ENCODE results near the gene METTL16. TPM values are rescaled to one million over a fixed set of nuclear protein-coding genes. Genes with fewer than 3 reads are reported as not detected.
A peak's percentile ranks its signal among the peaks of the same experiment; 100 is the strongest.

Gene METTL16
- total and polyA plus RNA-seq, 2 experiments from 2014 or later, result 40.1 to 80.8 TPM

- TF ChIP-seq POLR2AphosphoS5 (IDR thresholded peaks at IDR 0.05; ENCODE audit: low read depth), result no peak
- TF ChIP-seq CTCF (conservative IDR thresholded peaks at IDR 0.05; ENCODE audit: low read depth in 2 of 2), result peak; percentile 38 to 47
- H3K9me3 Mint-ChIP-seq, result no peaks in the 10 kb centered on the region
- peaks cover 46% of the 10 kb centered on the region for H3K36me3 Mint-ChIP-seq (ENCODE audit: low read depth)
Measured at GRCh38 chr17:2421315-2422147, 90.2 kb downstream of the METTL16 start.

GRCh38 chr17:2420176-2420575 lies 91.5 kb downstream of the METTL16 start:
- Histone ChIP-seq H3K27me3 (ENCODE audit: insufficient read depth) (no peaks in the 10 kb centered on the region), H2AFZ (no peak overlapping the region), H3F3A (replicated peaks; ENCODE audit: low read depth) (peaks cover 20% of the 10 kb centered on the region), H3K4me2 (no peak overlapping the region), H3K9me2 (ENCODE audit: insufficient read depth) (no peaks in the 10 kb centered on the region), H3K36me3 (ENCODE audit: insufficient read depth) (peaks cover 18% of the 10 kb centered on the region), H3K79me2 (replicated peaks; ENCODE audit: insufficient read depth) (peaks cover under 1% of the 10 kb centered on the region; the same call in 1 of the 2 replicates), H4K20me1 (replicated peaks; ENCODE audit: insufficient read depth) (peaks cover 14% of the 10 kb centered on the region; the same call in 1 of the 2 replicates), H3K4me3 (no peak overlapping the region), H3K27ac (ENCODE audit: low read depth) (no peak overlapping the region), H3K4me1 (ENCODE audit: insufficient read depth) (no peaks in the 10 kb centered on the region)
- ATAC-seq, result no peak
- DNase-seq (ENCODE audit: low spot score), result no peak
- no peak overlapping the region for H3K4me3 Mint-ChIP-seq
- no peak overlapping the region for H3K27ac Mint-ChIP-seq
- peaks cover 6% of the 10 kb centered on the region for H3K27me3 Mint-ChIP-seq (ENCODE audit: insufficient read depth, low read depth, poor library complexity)
- H3K36me3 Mint-ChIP-seq (ENCODE audit: low read depth), result peaks cover 39% of the 10 kb centered on the region
- H3K9me3 Mint-ChIP-seq, result no peaks in the 10 kb centered on the region
- H3K4me1 Mint-ChIP-seq, result no peaks in the 10 kb centered on the region; the same call in 2 of the 3 replicates
- TF ChIP-seq, protein P1, sequence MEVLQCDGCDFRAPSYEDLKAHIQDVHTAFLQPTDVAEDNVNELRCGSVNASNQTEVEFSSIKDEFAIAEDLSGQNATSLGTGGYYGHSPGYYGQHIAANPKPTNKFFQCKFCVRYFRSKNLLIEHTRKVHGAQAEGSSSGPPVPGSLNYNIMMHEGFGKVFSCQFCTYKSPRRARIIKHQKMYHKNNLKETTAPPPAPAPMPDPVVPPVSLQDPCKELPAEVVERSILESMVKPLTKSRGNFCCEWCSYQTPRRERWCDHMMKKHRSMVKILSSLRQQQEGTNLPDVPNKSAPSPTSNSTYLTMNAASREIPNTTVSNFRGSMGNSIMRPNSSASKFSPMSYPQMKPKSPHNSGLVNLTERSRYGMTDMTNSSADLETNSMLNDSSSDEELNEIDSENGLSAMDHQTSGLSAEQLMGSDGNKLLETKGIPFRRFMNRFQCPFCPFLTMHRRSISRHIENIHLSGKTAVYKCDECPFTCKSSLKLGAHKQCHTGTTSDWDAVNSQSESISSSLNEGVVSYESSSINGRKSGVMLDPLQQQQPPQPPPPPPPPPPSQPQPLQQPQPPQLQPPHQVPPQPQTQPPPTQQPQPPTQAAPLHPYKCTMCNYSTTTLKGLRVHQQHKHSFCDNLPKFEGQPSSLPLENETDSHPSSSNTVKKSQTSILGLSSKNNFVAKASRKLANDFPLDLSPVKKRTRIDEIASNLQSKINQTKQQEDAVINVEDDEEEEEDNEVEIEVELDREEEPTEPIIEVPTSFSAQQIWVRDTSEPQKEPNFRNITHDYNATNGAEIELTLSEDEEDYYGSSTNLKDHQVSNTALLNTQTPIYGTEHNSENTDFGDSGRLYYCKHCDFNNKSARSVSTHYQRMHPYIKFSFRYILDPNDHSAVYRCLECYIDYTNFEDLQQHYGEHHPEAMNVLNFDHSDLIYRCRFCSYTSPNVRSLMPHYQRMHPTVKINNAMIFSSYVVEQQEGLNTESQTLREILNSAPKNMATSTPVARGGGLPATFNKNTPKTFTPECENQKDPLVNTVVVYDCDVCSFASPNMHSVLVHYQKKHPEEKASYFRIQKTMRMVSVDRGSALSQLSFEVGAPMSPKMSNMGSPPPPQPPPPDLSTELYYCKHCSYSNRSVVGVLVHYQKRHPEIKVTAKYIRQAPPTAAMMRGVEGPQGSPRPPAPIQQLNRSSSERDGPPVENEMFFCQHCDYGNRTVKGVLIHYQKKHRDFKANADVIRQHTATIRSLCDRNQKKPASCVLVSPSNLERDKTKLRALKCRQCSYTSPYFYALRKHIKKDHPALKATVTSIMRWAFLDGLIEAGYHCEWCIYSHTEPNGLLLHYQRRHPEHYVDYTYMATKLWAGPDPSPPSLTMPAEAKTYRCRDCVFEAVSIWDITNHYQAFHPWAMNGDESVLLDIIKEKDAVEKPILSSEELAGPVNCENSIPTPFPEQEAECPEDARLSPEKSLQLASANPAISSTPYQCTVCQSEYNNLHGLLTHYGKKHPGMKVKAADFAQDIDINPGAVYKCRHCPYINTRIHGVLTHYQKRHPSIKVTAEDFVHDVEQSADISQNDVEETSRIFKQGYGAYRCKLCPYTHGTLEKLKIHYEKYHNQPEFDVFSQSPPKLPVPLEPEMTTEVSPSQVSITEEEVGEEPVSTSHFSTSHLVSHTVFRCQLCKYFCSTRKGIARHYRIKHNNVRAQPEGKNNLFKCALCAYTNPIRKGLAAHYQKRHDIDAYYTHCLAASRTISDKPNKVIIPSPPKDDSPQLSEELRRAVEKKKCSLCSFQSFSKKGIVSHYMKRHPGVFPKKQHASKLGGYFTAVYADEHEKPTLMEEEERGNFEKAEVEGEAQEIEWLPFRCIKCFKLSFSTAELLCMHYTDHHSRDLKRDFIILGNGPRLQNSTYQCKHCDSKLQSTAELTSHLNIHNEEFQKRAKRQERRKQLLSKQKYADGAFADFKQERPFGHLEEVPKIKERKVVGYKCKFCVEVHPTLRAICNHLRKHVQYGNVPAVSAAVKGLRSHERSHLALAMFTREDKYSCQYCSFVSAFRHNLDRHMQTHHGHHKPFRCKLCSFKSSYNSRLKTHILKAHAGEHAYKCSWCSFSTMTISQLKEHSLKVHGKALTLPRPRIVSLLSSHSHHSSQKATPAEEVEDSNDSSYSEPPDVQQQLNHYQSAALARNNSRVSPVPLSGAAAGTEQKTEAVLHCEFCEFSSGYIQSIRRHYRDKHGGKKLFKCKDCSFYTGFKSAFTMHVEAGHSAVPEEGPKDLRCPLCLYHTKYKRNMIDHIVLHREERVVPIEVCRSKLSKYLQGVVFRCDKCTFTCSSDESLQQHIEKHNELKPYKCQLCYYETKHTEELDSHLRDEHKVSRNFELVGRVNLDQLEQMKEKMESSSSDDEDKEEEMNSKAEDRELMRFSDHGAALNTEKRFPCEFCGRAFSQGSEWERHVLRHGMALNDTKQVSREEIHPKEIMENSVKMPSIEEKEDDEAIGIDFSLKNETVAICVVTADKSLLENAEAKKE (CRISPR knock-in tag; IDR thresholded peaks at IDR 0.05), result no peak
- no peak for TF ChIP-seq JUNB (IDR thresholded peaks at IDR 0.05; ENCODE audit: unreplicated experiment)
- TF ChIP-seq, protein P2, sequence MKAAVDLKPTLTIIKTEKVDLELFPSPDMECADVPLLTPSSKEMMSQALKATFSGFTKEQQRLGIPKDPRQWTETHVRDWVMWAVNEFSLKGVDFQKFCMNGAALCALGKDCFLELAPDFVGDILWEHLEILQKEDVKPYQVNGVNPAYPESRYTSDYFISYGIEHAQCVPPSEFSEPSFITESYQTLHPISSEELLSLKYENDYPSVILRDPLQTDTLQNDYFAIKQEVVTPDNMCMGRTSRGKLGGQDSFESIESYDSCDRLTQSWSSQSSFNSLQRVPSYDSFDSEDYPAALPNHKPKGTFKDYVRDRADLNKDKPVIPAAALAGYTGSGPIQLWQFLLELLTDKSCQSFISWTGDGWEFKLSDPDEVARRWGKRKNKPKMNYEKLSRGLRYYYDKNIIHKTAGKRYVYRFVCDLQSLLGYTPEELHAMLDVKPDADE (IDR thresholded peaks at IDR 0.05), result no peak
- TF ChIP-seq POLR2AphosphoS5 (IDR thresholded peaks at IDR 0.05; ENCODE audit: low read depth), result no peak
- TF ChIP-seq CREB1 (CRISPR knock-in tag; IDR thresholded peaks at IDR 0.05; ENCODE audit: low read depth), result no peak
- TF ChIP-seq, protein P3, sequence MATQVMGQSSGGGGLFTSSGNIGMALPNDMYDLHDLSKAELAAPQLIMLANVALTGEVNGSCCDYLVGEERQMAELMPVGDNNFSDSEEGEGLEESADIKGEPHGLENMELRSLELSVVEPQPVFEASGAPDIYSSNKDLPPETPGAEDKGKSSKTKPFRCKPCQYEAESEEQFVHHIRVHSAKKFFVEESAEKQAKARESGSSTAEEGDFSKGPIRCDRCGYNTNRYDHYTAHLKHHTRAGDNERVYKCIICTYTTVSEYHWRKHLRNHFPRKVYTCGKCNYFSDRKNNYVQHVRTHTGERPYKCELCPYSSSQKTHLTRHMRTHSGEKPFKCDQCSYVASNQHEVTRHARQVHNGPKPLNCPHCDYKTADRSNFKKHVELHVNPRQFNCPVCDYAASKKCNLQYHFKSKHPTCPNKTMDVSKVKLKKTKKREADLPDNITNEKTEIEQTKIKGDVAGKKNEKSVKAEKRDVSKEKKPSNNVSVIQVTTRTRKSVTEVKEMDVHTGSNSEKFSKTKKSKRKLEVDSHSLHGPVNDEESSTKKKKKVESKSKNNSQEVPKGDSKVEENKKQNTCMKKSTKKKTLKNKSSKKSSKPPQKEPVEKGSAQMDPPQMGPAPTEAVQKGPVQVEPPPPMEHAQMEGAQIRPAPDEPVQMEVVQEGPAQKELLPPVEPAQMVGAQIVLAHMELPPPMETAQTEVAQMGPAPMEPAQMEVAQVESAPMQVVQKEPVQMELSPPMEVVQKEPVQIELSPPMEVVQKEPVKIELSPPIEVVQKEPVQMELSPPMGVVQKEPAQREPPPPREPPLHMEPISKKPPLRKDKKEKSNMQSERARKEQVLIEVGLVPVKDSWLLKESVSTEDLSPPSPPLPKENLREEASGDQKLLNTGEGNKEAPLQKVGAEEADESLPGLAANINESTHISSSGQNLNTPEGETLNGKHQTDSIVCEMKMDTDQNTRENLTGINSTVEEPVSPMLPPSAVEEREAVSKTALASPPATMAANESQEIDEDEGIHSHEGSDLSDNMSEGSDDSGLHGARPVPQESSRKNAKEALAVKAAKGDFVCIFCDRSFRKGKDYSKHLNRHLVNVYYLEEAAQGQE (IDR thresholded peaks at IDR 0.05; ENCODE audit: unreplicated experiment), result no peak

More at GRCh38 chr17:2421315-2422147, 90.2 kb downstream of the METTL16 start:
- H3K36me3 ChIP-seq (ENCODE audit: insufficient read depth), result peaks cover 18% of the 10 kb centered on the region
- peaks cover 18% of the 10 kb centered on the region for H3F3A ChIP-seq (replicated peaks; ENCODE audit: low read depth)
- 0 out of 2 replicates have a peak overlapping the region, but pooled peaks have one; percentile 58 for H3K27ac Mint-ChIP-seq
- H3K27ac ChIP-seq (ENCODE audit: low read depth), result no peak overlapping the region
- no peak overlapping the region for H3K4me3 Mint-ChIP-seq
- no peak overlapping the region for H3K4me3 ChIP-seq
- peaks cover 8% of the 10 kb centered on the region; the same call in 1 of the 2 replicates for H4K20me1 ChIP-seq (replicated peaks; ENCODE audit: insufficient read depth)
- H3K79me2 ChIP-seq (replicated peaks; ENCODE audit: insufficient read depth), result peaks cover 3% of the 10 kb centered on the region
- H2AFZ ChIP-seq, result no peak overlapping the region
- no peaks in the 10 kb centered on the region; the same call in 2 of the 3 replicates for H3K4me1 Mint-ChIP-seq
- H3K4me1 ChIP-seq (ENCODE audit: insufficient read depth), result no peaks in the 10 kb centered on the region
- H3K4me2 ChIP-seq, result no peak overlapping the region
- no peaks in the 10 kb centered on the region for H3K9me2 ChIP-seq (ENCODE audit: insufficient read depth)
- no peaks in the 10 kb centered on the region for H3K27me3 ChIP-seq (ENCODE audit: insufficient read depth)
- DNase-seq (ENCODE audit: low spot score) (peak; percentile 63), ATAC-seq (peak; percentile 55)
- H3K27me3 Mint-ChIP-seq (ENCODE audit: insufficient read depth, low read depth, poor library complexity), result peaks cover 5% of the 10 kb centered on the region

Measured in GM23338 (cell line).